GM12874 (cell line): ENCODE data around the gene HEXA.

Experiments
- TF ChIP-seq, protein P1 (sequence below): IDR thresholded peaks from 2 replicates; pipeline ENCODE4 v1.5.1; 2011; ENCODE audit warnings: low read depth, mild to moderate bottlenecking, control low read depth, low read length, moderate library complexity; ENCODE audit not compliant: insufficient read depth

Gene HEXA

GRCh38 chr15:72382146-72382545, 6.3 kb upstream of the HEXA start:
- TF ChIP-seq, protein P1, sequence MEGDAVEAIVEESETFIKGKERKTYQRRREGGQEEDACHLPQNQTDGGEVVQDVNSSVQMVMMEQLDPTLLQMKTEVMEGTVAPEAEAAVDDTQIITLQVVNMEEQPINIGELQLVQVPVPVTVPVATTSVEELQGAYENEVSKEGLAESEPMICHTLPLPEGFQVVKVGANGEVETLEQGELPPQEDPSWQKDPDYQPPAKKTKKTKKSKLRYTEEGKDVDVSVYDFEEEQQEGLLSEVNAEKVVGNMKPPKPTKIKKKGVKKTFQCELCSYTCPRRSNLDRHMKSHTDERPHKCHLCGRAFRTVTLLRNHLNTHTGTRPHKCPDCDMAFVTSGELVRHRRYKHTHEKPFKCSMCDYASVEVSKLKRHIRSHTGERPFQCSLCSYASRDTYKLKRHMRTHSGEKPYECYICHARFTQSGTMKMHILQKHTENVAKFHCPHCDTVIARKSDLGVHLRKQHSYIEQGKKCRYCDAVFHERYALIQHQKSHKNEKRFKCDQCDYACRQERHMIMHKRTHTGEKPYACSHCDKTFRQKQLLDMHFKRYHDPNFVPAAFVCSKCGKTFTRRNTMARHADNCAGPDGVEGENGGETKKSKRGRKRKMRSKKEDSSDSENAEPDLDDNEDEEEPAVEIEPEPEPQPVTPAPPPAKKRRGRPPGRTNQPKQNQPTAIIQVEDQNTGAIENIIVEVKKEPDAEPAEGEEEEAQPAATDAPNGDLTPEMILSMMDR, result 0 out of 2 replicates have a peak, but pooled peaks have one; percentile 18

DNA sequence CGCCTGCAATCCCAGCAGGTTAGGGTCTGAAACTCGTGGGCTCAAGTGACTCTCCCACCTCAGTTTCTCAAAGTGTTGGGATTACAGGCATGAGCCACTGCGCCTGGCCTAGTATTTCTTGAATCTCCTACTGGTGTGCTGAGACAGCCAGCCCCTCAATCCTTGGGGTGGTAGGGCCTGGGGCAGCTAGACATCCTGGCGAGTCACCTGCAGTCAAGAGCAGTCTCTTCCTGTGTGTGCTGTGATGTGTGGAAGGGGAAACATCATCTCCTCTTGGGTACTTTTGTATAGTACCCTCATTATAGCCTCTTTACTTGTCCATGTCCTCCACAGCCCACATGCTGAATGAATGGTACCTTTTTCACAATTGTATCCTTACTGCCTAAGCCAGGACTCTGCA, 4.9 kb upstream of the HEXA start:
- TF ChIP-seq, protein P1, result no peak

GRCh38 chr15:72379856-72380430, 4.1 kb upstream of the HEXA start:
- TF ChIP-seq, protein P1, result no peak

GRCh38 chr15:72377331-72377730, 1.5 kb upstream of the HEXA start:
- TF ChIP-seq, protein P1, result no peak

GRCh38 chr15:72375501-72375845, 341 bp downstream of the HEXA start:
- TF ChIP-seq, protein P1, result no peak

GRCh38 chr15:72372361-72372760, 3.5 kb downstream of the HEXA start:
- TF ChIP-seq, protein P1, result no peak

- TF ChIP-seq, protein P1, result no peak
These were observed 5.8 kb downstream of the HEXA start for GRCh38 chr15:72369964-72370363.
